NCI-H2196 treated with DMSO at 0.1 percent for 48 hours (cell line): Measurements from ENCODE around the gene RAPGEF1.

ENCODE experiments used
- DNase-seq: peaks from one replicate; lab custom pipeline; 2025; ENCODE audit not compliant: unreplicated experiment; lab: John Stamatoyannopoulos, UW

The RAPGEF1 gene

GRCh38 chr9:131651160-131651559, 88.7 kb downstream of the RAPGEF1 start:
- DNase-seq: no peak

- no peak for DNase-seq
Observed at GRCh38 chr9:131650254-131650653, 89.6 kb downstream of the RAPGEF1 start.

- no peak for DNase-seq
Observed at GRCh38 chr9:131649646-131650045, 90.2 kb downstream of the RAPGEF1 start.

- DNase-seq: no peak
Observed at GRCh38 chr9:131645078-131645776, 94.6 kb downstream of the RAPGEF1 start.

- DNase-seq: no peak
Observed at GRCh38 chr9:131642496-131643083, 97.3 kb downstream of the RAPGEF1 start.

- no peak for DNase-seq
Observed at GRCh38 chr9:131641618-131642495, 98.0 kb downstream of the RAPGEF1 start.

- DNase-seq: no peak
Observed at GRCh38 chr9:131640438-131641137, 99.3 kb downstream of the RAPGEF1 start.

GRCh38 chr9:131639769-131640437, 100.0 kb downstream of the RAPGEF1 start:
- no peak for DNase-seq

- no peak for DNase-seq
Observed at GRCh38 chr9:131636593-131636992, 103.3 kb downstream of the RAPGEF1 start.

GRCh38 chr9:131635892-131636291, 104.0 kb downstream of the RAPGEF1 start:
- DNase-seq: no peak

- peak; percentile 12 for DNase-seq
Observed at GRCh38 chr9:131635285-131635684, 104.6 kb downstream of the RAPGEF1 start.

GRCh38 chr9:131633491-131634031, 106.3 kb downstream of the RAPGEF1 start:
- DNase-seq: no peak

GRCh38 chr9:131631306-131631705, 108.6 kb downstream of the RAPGEF1 start:
- no peak for DNase-seq

GRCh38 chr9:131630205-131630831, 109.6 kb downstream of the RAPGEF1 start:
- DNase-seq: no peak

- no peak for DNase-seq
Observed at GRCh38 chr9:131629825-131630204, 110.1 kb downstream of the RAPGEF1 start.

GRCh38 chr9:131629226-131629500, 110.7 kb downstream of the RAPGEF1 start:
- DNase-seq: no peak

- DNase-seq: no peak
Observed at GRCh38 chr9:131628459-131629225, 111.2 kb downstream of the RAPGEF1 start.

- peak; percentile 37 for DNase-seq
Observed at GRCh38 chr9:131627648-131628458, 112.0 kb downstream of the RAPGEF1 start.

- no peak for DNase-seq
Observed at GRCh38 chr9:131627326-131627647, 112.6 kb downstream of the RAPGEF1 start.
